Left renal pelvis (tissue), 4 donors: Measurements from ENCODE around the gene CLEC7A. TPM values are rescaled to one million over a fixed set of nuclear protein-coding genes. Genes with fewer than 3 reads are reported as not detected.
A peak's percentile ranks its signal among the peaks of the same experiment; 100 is the strongest.

ENCODE experiments used
- DNase-seq, 4 donors: peaks; one replicate each; pipeline ENCODE4 v3.0.0-alpha.2; 2013; ENCODE audit warnings: low read depth in 4 of 4, low spot score in 3 of 4
- polyA plus RNA-seq, 4 donors: library from polyadenylated mRNA; unstranded; fragments of 120-200 nt; gene quantifications; one replicate each; pipeline ENCODE4 v1.2.1, GENCODE V29; 2013; ENCODE audit not compliant: insufficient read length in 4 of 4

The CLEC7A gene
- polyA plus RNA-seq, 4 donors, result 1.6 to 3.2 (median 2.3) TPM

- no peak for DNase-seq
These were observed 13.1 kb upstream of the CLEC7A start for GRCh38 chr12:10142976-10143589.

DNA sequence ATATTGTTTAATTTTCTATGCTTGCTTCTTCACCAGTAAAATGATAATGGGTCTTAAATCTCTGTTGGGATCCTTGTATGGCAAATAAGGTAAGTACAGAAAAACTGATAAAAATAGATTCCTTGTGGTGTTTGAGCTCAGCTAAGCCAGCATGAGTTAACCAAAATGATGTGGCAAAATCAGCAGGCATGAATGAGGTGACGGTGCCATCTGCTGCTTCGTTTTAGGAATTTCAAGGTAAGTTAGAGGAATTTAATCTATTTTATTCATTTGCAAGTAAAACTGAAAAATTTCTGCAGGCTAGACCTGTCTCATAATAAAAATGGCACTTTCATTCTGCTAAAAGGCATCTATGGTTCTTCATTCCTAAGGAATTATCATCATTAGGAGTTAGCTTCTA, 10.0 kb upstream of the CLEC7A start:
- peak in 3 of 4 donors; percentile 10 to 27 (median 27) for DNase-seq

DNA sequence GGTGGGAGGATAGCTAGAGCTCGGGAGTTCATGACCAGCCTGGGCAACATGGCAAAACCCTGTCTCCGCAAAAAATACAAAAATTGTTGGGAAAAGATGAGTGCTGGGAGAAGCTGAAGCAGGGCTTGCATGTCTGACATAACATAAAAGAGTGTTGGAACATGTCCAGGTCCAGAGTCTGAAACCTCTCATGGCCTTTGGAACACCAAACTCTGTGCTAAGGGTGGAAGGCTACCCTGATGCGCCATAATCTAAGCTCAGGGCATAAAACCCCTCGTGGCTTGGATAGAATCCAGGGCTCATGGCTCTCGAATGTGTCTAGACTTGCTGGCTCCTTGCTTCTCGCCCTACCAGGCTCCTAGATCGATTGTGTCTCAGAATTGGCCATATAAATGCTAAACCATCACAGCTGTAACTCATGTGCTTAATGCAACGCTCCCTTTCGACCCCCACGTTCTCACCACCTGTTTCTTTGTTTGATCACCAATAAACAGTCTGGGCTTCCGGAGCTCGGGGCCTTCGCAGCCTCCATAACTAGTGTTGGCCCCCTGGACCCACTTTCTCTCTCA, 6.7 kb upstream of the CLEC7A start:
- no peak for DNase-seq

- DNase-seq, result no peak
These were observed 5.1 kb upstream of the CLEC7A start for GRCh38 chr12:10135126-10135525.

DNA sequence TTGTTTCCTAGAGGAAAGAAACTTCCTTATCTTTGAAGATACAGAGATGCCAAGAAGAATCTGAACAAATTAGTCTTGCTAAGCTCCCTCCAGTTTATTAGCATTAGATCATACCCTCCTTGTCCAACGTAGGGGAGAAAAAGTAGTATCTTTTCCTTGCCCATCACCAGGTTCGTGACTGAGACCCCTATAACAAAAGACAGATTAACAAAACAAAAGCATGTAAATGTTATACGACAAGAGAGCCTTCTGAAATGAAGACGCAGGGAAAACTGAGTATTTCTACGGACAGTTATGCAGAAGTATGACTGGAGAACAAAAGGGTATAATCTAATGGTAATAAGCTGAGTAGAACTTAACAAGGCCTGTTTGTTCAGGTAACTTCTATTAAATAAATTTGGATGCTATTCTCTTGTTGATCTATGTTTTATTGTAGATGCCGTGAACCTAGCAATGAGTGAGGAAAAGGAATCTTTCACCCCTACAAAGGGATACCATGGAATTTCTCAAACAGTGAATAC, 2.9 kb upstream of the CLEC7A start:
- no peak for DNase-seq

DNA sequence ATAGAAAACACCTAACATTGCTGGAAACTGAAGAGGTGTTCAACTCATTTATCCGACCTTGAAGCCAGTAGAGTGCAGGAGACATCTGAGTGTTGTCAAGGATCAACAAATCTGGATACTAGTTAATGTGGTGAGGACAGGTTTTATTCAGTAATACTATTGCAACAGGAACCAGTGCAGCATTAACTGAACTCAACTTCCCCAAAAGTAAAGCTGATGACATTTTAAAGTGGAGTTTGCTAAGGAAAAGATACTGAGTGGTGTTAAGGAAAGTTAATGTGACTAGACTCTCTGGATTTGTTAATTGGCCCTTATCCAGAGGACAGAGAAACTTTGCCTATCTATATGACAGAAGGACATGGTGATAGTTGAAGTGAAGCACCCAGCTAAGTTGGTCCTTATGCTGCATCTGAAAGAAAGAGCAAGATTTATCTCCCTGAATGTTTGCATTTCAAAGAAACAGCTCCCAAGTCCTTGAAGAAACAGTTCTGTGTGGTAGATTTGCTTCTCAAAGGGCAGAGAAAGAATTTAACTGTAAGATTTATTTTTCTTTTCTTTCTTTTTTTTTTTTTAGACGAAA, 1.2 kb upstream of the CLEC7A start:
- DNase-seq, result no peak

GRCh38 chr12:10128687-10129086, 1.3 kb downstream of the CLEC7A start:
- no peak for DNase-seq

DNA sequence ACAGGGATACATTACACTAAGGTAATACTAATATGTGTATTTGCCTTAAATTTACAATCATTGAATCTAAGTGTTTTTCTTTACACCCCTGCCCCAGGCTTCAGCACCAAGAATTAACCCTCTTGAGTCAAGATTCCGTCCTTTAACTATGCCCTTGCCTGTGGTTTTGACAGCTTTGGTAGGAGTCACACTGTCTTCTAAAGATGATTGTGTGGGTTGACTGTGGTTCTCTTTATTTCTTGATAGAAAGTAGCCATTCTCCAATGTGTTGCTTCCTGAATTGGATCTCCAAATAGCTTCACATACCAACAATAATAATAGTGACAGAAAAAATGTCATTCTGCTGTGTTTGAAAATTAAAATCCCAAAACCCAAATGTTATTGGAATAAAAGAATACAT, 3.6 kb downstream of the CLEC7A start:
- no peak for DNase-seq

DNA sequence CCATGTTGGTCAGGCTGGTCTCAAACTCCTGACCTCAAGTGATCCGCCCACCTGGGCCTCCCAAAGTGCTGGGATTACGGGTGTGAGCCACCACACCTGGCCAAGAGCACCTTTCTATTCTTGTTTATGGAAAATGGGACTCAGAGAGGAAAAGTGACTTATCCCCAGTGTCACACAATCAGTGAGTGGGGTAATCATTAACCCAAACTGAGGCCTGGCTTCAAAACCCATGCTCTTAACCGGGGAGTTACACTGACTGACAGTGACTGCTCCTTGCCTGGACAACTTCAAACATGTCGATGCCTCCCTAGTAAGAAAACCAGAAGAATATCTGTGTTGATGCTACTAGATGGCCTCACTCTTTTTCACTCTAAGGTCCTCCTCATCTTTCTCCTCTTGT, 7.3 kb downstream of the CLEC7A start:
- DNase-seq, result no peak

DNA sequence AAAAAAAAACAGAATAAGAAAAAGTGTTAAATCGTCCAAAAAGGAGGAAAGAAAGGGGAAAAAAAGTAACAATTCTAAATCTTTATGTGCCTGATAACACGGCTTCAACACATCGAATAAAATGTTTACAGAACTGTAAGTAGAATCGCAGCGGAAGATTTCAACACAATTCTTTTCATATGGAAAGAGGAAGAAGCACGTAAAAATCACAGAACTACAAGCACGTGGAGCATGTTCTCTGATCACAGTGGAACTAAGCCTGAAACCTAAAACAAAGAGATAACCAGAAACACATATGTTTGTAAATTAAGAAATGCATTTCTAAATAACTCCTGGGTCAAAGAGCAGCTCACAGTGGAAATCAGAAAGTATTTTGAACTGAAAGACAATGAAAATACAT, 8.7 kb downstream of the CLEC7A start:
- DNase-seq, result no peak

- no peak for DNase-seq
These were observed 10.9 kb downstream of the CLEC7A start for GRCh38 chr12:10119066-10119465.

DNA sequence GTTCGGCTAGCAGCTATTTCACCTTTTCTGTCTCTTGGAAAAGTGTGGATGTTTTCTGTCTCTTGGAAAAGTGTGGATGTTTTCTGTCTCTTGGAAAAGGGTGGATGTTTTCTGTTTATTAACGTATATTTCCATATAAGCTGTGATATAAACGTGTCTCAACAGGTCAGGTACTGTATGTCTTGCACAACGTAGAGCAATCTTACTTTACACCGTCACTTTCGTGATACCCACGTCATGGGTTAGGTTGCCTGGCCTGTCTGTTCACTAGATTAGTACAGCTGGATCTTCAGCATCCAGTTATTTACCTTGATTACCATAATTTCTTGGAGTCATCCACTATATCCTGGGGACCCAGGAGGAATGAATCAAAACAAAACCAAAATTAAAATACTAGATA, 14.1 kb downstream of the CLEC7A start:
- DNase-seq, result no peak

GRCh38 chr12:10115311-10115710, 14.7 kb downstream of the CLEC7A start:
- no peak for DNase-seq

DNA sequence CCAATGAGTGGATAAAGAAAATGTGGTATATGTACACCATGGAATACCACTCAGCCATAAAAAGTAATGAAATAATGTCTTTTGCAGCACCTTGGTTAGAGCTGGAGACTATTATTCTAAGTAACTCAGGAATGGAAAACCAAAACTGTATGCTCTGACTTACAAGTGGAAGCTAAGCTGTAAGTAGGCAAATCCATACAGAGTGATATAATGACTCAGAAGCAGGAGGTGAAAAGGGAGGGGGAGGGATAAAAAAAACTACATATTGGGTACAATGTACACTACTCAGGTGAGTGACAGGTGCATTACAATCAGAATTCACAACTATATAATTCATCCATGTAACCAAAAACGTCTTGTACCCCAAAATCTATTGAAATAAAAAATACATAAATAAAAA, 16.1 kb downstream of the CLEC7A start:
- no peak for DNase-seq

DNA sequence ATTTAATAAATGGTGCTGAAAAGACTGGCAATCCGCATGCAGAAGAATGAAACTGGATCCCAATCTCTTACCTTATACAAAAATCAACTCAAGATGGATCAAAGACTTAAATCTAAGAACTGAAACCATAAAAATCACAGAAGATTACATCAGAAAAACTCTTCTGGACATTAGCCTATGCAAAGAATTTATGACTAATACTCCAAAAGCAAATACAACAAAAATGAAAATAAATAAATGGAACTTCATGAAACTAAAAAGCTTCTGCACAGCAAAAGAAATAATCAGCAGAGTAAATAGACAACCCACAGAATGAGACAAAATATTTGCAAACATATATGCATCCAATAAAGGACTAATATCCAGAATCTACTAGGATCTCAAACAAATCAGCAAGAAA, 16.9 kb downstream of the CLEC7A start:
- no peak for DNase-seq

GRCh38 chr12:10111451-10111850, 18.5 kb downstream of the CLEC7A start:
- no peak for DNase-seq

GRCh38 chr12:10110256-10110844, 19.6 kb downstream of the CLEC7A start:
- no peak for DNase-seq

DNA sequence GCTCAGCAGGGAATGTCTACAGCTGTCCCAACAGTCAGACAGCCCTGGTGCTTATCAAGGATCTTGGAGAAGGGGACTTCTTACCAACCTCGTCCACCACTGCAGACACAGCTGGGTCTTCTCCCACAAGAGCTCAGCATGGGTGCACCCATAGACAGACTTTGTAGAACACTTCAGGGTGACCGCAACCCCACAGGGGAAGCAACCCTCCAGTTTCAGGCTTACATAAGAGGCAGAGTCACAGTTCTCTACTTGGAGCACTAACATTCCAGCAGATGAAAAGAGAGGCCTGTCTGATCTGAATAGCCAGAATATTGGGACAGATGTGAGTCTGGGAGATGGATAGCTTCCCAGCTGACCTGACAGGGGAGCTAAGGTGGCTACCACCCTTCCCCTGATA, 27.7 kb downstream of the CLEC7A start:
- DNase-seq, result no peak

- DNase-seq, result no peak
These were observed 28.3 kb downstream of the CLEC7A start for GRCh38 chr12:10101648-10102220.

GRCh38 chr12:10101042-10101579, 28.9 kb downstream of the CLEC7A start:
- DNase-seq, result no peak

- DNase-seq, result no peak
These were observed 31.2 kb downstream of the CLEC7A start, which contains the start of gene CLEC1A for GRCh38 chr12:10098791-10099190. Gene CLEC1A (minus strand): TSS chr12:10098985. CDS start chr12:10098922, 63 bp downstream.
